A549 (cell line): Measurements from ENCODE around the gene PKHD1. TPM values are rescaled to one million over a fixed set of nuclear protein-coding genes. Genes with fewer than 3 reads are reported as not detected.

Experiments used
- ATAC-seq, 2 experiments: fragments of 200-7000 bp in 1 of 2; fragments of >200 bp in 1 of 2; cut with Nextera tagmentation in 1 of 2; cut with Tn5 transposase in 1 of 2; 3 replicates each; pipeline versions ENCODE4 v1.8.0 to v1.9.1; 2018 to 2020; ENCODE audit warnings: mild to moderate bottlenecking in 1 of 2, moderate library complexity in 1 of 2
- CTCF ChIA-PET: fragments of 300-600 bp; sonication (Branson Sonifier 250); formaldehyde crosslinking; extraction: SDS; loops from one replicate; lab custom pipeline; 2021; ENCODE audit warnings: antibody characterized with exemption, inconsistent platforms; lab: Yijun Ruan, JAX
- POLR2A ChIA-PET: fragments of 350-600 bp; formaldehyde crosslinking; extraction: SDS; loops from one replicate; lab custom pipeline; 2021; ENCODE audit warnings: antibody characterized with exemption, inconsistent platforms; lab: Yijun Ruan, JAX
- DNase-seq, 2 experiments: peaks; one replicate each; pipeline versions ENCODE4 v3.0.0 to v3.0.0-alpha.2; 2011 to 2016; ENCODE audit warnings: low read depth in 1 of 2, low spot score in 1 of 2
- FAIRE-seq: peaks from 2 replicates; lab custom pipeline; 2011; peaks lifted over from hg19 to GRCh38; lab: Jason Lieb, UNC
- H3K27ac ChIP-seq, 2 experiments: fragments of >200 bp; sonication (Bioruptor Twin); formaldehyde crosslinking; 3 replicates each; pipeline ENCODE4 v1.5.1; 2016 to 2017
- H3K4me1 ChIP-seq: fragments of >200 bp; sonication (Bioruptor Twin); formaldehyde crosslinking; 3 replicates; pipeline ENCODE4 v1.6.1; 2016
- H3K4me2 ChIP-seq: fragments of >200 bp; sonication (Bioruptor Twin); formaldehyde crosslinking; 3 replicates; pipeline ENCODE4 v1.6.1; 2016
- H3K4me3 ChIP-seq: fragments of >200 bp; sonication (Bioruptor Twin); formaldehyde crosslinking; 3 replicates; pipeline ENCODE4 v1.5.1; 2016
- H3K9me3 ChIP-seq: fragments of >200 bp; sonication (Bioruptor Twin); formaldehyde crosslinking; 3 replicates; pipeline ENCODE4 v1.6.1; 2016
- BHLHE40 ChIP-seq: IDR thresholded peaks from 2 replicates; pipeline ENCODE4 v1.6.1; 2012; ENCODE audit warnings: low read depth, low read length, inconsistent platforms
- CBX8 ChIP-seq: fragments of 200-600 bp; sonication (generic); IDR thresholded peaks from 2 replicates; pipeline ENCODE4 v1.6.1; 2016
- EHF ChIP-seq: fragments of 250-450 bp; sonication (Bioruptor Pico); IDR thresholded peaks from 2 replicates; pipeline ENCODE4 v1.5.0; 2020; ENCODE audit warnings: mild to moderate bottlenecking
- FOSB ChIP-seq: fragments of 250-450 bp; sonication (Bioruptor Pico); IDR thresholded peaks from 2 replicates; pipeline ENCODE4 v1.5.0; 2020; ENCODE audit warnings: mild to moderate bottlenecking, moderate library complexity
- FOXS1 ChIP-seq: fragments of 250-450 bp; sonication (Bioruptor Pico); IDR thresholded peaks from 2 replicates; pipeline ENCODE4 v1.5.0; 2020; ENCODE audit warnings: mild to moderate bottlenecking, moderate library complexity
- HOXA7 ChIP-seq: fragments of 250-450 bp; sonication (Bioruptor Pico); IDR thresholded peaks from 2 replicates; pipeline ENCODE4 v1.5.0; 2020; ENCODE audit warnings: mild to moderate bottlenecking, moderate library complexity
- HOXB13 ChIP-seq: fragments of 250-450 bp; sonication (Bioruptor Pico); IDR thresholded peaks from 2 replicates; pipeline ENCODE4 v1.5.0; 2020; ENCODE audit warnings: low read depth, mild to moderate bottlenecking, moderate library complexity
- HOXB5 ChIP-seq: fragments of 250-450 bp; sonication (Bioruptor Pico); IDR thresholded peaks from 2 replicates; pipeline ENCODE4 v1.5.0; 2020; ENCODE audit warnings: mild to moderate bottlenecking, moderate library complexity
- KDM5A ChIP-seq: fragments of 200-600 bp; sonication (generic); IDR thresholded peaks from 2 replicates; pipeline ENCODE4 v1.6.1; 2016; ENCODE audit warnings: antibody characterized with exemption, mild to moderate bottlenecking
- NPAS2 ChIP-seq: fragments of 250-450 bp; sonication (Bioruptor Pico); IDR thresholded peaks from 2 replicates; pipeline ENCODE4 v1.8.0; 2022; ENCODE audit warnings: mild to moderate bottlenecking, moderate library complexity, borderline replicate concordance
- PHF8 ChIP-seq: fragments of 200-600 bp; sonication (generic); IDR thresholded peaks from 2 replicates; pipeline ENCODE4 v1.6.1; 2016; ENCODE audit warnings: low read depth, mild to moderate bottlenecking, antibody characterized with exemption, moderate library complexity, borderline replicate concordance
- RCOR1 ChIP-seq: fragments of 150-350 bp; IDR thresholded peaks from 2 replicates; pipeline ENCODE4 v1.6.1; 2014; ENCODE audit warnings: antibody characterized with exemption, low read length, low read depth
- ZFP36 ChIP-seq: fragments of 450-650 bp; IDR thresholded peaks from 2 replicates; pipeline ENCODE4 v1.6.1; 2014; ENCODE audit warnings: borderline replicate concordance; ENCODE audit not compliant: partially characterized antibody
- WGBS: methylation state at CpG from one replicate; pipeline ENCODE4 v1.1.6; 2017; ENCODE audit errors: missing lambda C conversion rate; 5-methylcytosine and 5-hydroxymethylcytosine counted together
- polyA plus RNA-seq, 4 experiments: library from polyadenylated mRNA; depleted of rRNA in 3 of 4; stranded (reverse); fragments of >200 nt; fragmentation: RNase III in 1 of 4; extraction: RNeasy Plus Mini Kit Qiagen cat#74134 plus additional on column Dnase treatment in 1 of 4; gene quantifications; 2 replicates in 3 of 4; 3 replicates in 1 of 4; pipeline ENCODE4 v1.2.3, GENCODE V29; 2011 to 2017
- TF ChIP-seq, protein P1 (sequence below): fragments of >200 bp; sonication (Bioruptor Twin); formaldehyde crosslinking; IDR thresholded peaks from 3 replicates; pipeline ENCODE4 v1.6.1; 2016
- TF ChIP-seq, protein P2 (sequence below): fragments of 250-450 bp; sonication (Bioruptor Pico); IDR thresholded peaks from 2 replicates; pipeline ENCODE4 v1.5.0; 2021; ENCODE audit warnings: mild to moderate bottlenecking, moderate library complexity, borderline replicate concordance
- TF ChIP-seq, protein P3 (sequence below): fragments of 450-650 bp; IDR thresholded peaks from 2 replicates; pipeline ENCODE4 v1.6.1; 2014; ENCODE audit warnings: antibody characterized with exemption

PKHD1 gene
- polyA plus RNA-seq, 2 of the 4 experiments (the other 2 are of a cell fraction) = not detected

- no peak for ATAC-seq
- no peak overlapping the region for H3K4me3 ChIP-seq
- DNase-seq = no peak
- no peaks in the 10 kb centered on the region for H3K9me3 ChIP-seq
- H3K27ac ChIP-seq = no peak overlapping the region
- no peak for FAIRE-seq
- no peaks in the 10 kb centered on the region for H3K4me1 ChIP-seq
- TF ChIP-seq HOXA7 = no peak
- TF ChIP-seq, protein P1, sequence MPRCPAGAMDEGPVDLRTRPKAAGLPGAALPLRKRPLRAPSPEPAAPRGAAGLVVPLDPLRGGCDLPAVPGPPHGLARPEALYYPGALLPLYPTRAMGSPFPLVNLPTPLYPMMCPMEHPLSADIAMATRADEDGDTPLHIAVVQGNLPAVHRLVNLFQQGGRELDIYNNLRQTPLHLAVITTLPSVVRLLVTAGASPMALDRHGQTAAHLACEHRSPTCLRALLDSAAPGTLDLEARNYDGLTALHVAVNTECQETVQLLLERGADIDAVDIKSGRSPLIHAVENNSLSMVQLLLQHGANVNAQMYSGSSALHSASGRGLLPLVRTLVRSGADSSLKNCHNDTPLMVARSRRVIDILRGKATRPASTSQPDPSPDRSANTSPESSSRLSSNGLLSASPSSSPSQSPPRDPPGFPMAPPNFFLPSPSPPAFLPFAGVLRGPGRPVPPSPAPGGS = no peak
- TF ChIP-seq, protein P2, sequence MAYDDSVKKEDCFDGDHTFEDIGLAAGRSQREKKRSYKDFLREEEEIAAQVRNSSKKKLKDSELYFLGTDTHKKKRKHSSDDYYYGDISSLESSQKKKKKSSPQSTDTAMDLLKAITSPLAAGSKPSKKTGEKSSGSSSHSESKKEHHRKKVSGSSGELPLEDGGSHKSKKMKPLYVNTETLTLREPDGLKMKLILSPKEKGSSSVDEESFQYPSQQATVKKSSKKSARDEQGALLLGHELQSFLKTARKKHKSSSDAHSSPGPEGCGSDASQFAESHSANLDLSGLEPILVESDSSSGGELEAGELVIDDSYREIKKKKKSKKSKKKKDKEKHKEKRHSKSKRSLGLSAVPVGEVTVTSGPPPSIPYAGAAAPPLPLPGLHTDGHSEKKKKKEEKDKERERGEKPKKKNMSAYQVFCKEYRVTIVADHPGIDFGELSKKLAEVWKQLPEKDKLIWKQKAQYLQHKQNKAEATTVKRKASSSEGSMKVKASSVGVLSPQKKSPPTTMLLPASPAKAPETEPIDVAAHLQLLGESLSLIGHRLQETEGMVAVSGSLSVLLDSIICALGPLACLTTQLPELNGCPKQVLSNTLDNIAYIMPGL (CRISPR knock-in tag) = no peak
- TF ChIP-seq NPAS2 (CRISPR knock-in tag) = no peak
- TF ChIP-seq CBX8 = no peak
- no peak for TF ChIP-seq FOXS1
- TF ChIP-seq HOXB5 = no peak
- no peak for TF ChIP-seq ZFP36
- POLR2A ChIA-PET = no interaction called here
- no peak overlapping the region for H3K4me2 ChIP-seq
- WGBS = 30% methylated on average over 3 of the region's 3 CpGs
- CTCF ChIA-PET = interaction anchor here (1.2 kb wide), 1 partner anchor 10 kb away, joined by 4 read pairs; no protein-coding TSS in a partner anchor
These were observed 243.1 kb downstream of the PKHD1 start for GRCh38 chr6:51844336-51844735.

DNA sequence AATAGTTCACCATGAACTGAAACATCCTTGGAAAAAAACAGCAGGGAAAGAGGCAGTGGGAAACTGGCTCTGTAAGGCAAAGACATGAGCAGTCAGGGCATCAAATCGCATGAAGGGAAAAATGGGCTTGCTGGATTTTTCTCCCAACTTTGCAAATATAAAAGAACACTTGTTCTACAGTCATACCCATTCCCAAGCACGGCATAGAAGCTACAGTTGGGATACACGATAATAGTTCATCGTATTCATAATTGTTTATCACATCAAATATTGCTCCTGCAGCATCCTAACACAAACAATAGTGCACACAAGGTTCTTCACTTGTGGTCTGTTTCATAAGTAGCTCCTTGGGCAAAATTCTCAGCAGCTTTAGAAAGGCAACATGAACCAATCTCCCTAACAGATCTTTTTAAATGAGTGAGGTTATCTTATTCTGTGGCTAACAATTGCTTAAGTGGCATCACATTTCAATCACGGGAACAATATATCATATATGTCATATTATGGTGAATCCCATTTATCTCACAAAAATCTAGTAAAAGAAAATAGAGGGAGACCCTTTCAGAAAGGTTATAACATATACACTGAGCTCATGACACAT is 243.9 kb downstream of the PKHD1 start:
- ChIA-PET POLR2A (no interaction called here), CTCF (interaction anchor here (1.2 kb wide), 1 partner anchor 11 kb away, joined by 4 read pairs; no protein-coding TSS in a partner anchor)
- Histone ChIP-seq H3K27ac (no peak overlapping the region), H3K4me3 (no peak overlapping the region), H3K9me3 (no peaks in the 10 kb centered on the region), H3K4me1 (no peaks in the 10 kb centered on the region), H3K4me2 (no peak overlapping the region)
- TF ChIP-seq, protein P3, sequence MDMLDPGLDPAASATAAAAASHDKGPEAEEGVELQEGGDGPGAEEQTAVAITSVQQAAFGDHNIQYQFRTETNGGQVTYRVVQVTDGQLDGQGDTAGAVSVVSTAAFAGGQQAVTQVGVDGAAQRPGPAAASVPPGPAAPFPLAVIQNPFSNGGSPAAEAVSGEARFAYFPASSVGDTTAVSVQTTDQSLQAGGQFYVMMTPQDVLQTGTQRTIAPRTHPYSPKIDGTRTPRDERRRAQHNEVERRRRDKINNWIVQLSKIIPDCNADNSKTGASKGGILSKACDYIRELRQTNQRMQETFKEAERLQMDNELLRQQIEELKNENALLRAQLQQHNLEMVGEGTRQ = no peak
- TF ChIP-seq EHF (CRISPR knock-in tag) (no peak), KDM5A (no peak)
- ATAC-seq (no peak), FAIRE-seq (no peak), DNase-seq (no peak)
- 30% methylated on average over 5 of the region's 5 CpGs for WGBS

GRCh38 chr6:51842804-51843378 is 244.5 kb downstream of the PKHD1 start:
- ChIA-PET POLR2A (no interaction called here), CTCF (no interaction called here)
- WGBS = 41% methylated on average over 8 of the region's 8 CpGs
- TF ChIP-seq PHF8 = no peak
- no peak for TF ChIP-seq RCOR1
- no peak for TF ChIP-seq CBX8
- no peak for TF ChIP-seq BHLHE40
- no peak for TF ChIP-seq FOSB (CRISPR knock-in tag)
- TF ChIP-seq HOXB13 (CRISPR knock-in tag) = no peak
- ATAC-seq = no peak
- Histone ChIP-seq H3K4me2 (no peak overlapping the region), H3K27ac (no peak overlapping the region), H3K9me3 (no peaks in the 10 kb centered on the region), H3K4me3 (no peak overlapping the region), H3K4me1 (no peaks in the 10 kb centered on the region)
- no peak for DNase-seq
- FAIRE-seq = no peak
